ENCODE measurements around the gene SUN3.
"Not testable (repeated sequence)": the region's sequence is repeated elsewhere in the genome, so short reads cannot be mapped to it uniquely, and the experiment has no call there.

The SUN3 gene

GRCh38 chr7:47945261-47946015 lies 83.5 kb downstream of the SUN3 start:
- Histone ChIP-seq H3K27me3 (ENCODE audit: insufficient read depth, insufficient read length) (no peaks in the 10 kb centered on the region), H3K4me1 (ENCODE audit: insufficient read depth, insufficient read length) (peaks cover 7% of the 10 kb centered on the region), H3K9ac (ENCODE audit: insufficient read length, low read depth) (no peak overlapping the region), H3K4me3 (ENCODE audit: insufficient read length, low read depth) (no peak overlapping the region), H3K9me3 (ENCODE audit: insufficient read depth, low read length) (no peaks in the 10 kb centered on the region), H3K36me3 (ENCODE audit: insufficient read depth, insufficient read length, low read length) (no peaks in the 10 kb centered on the region)
- TF ChIP-seq YY1 (IDR thresholded peaks at IDR 0.05; ENCODE audit: insufficient read depth, insufficient read length), result no peak
- no peak for TF ChIP-seq ZNF274 (IDR thresholded peaks at IDR 0.05; ENCODE audit: low read depth, low read length)
- no peak for TF ChIP-seq SUZ12 (IDR thresholded peaks at IDR 0.05; ENCODE audit: extremely low read depth, insufficient read depth, insufficient read length)
- DNase-seq (ENCODE audit: low read depth, low spot score), result peak; percentile 66

- no peak for DNase-seq (ENCODE audit: low read depth, low spot score)
- no peaks in the 10 kb centered on the region for H3K9me3 ChIP-seq (ENCODE audit: insufficient read depth, low read length)
- no peaks in the 10 kb centered on the region for H3K27me3 ChIP-seq (ENCODE audit: insufficient read depth, insufficient read length)
- no peaks in the 10 kb centered on the region for H3K36me3 ChIP-seq (ENCODE audit: insufficient read depth, insufficient read length, low read length)
- TF ChIP-seq SUZ12 (IDR thresholded peaks at IDR 0.05; ENCODE audit: extremely low read depth, insufficient read depth, insufficient read length), result no peak
- no peak for TF ChIP-seq ZNF274 (IDR thresholded peaks at IDR 0.05; ENCODE audit: low read depth, low read length)
- no peak for TF ChIP-seq YY1 (IDR thresholded peaks at IDR 0.05; ENCODE audit: insufficient read depth, insufficient read length)
- no peak overlapping the region for H3K4me3 ChIP-seq (ENCODE audit: insufficient read length, low read depth)
- no peak overlapping the region for H3K9ac ChIP-seq (ENCODE audit: insufficient read length, low read depth)
- H3K4me1 ChIP-seq (ENCODE audit: insufficient read depth, insufficient read length), result peaks cover 4% of the 10 kb centered on the region
Observed at GRCh38 chr7:47944536-47945260, 84.2 kb downstream of the SUN3 start.

GRCh38 chr7:47943676-47944474 lies 85.0 kb downstream of the SUN3 start:
- Histone ChIP-seq H3K9me3 (ENCODE audit: insufficient read depth, low read length) (no peaks in the 10 kb centered on the region), H3K9ac (ENCODE audit: insufficient read length, low read depth) (no peak overlapping the region), H3K36me3 (ENCODE audit: insufficient read depth, insufficient read length, low read length) (no peaks in the 10 kb centered on the region), H3K4me3 (ENCODE audit: insufficient read length, low read depth) (no peak overlapping the region), H3K4me1 (ENCODE audit: insufficient read depth, insufficient read length) (peaks cover 4% of the 10 kb centered on the region), H3K27me3 (ENCODE audit: insufficient read depth, insufficient read length) (no peaks in the 10 kb centered on the region)
- TF ChIP-seq YY1 (IDR thresholded peaks at IDR 0.05; ENCODE audit: insufficient read depth, insufficient read length) (no peak), ZNF274 (IDR thresholded peaks at IDR 0.05; ENCODE audit: low read depth, low read length) (no peak), SUZ12 (IDR thresholded peaks at IDR 0.05; ENCODE audit: extremely low read depth, insufficient read depth, insufficient read length) (no peak)
- no peak for DNase-seq (ENCODE audit: low read depth, low spot score)

GRCh38 chr7:47942651-47943050 lies 86.3 kb downstream of the SUN3 start:
- H3K9ac ChIP-seq (ENCODE audit: insufficient read length, low read depth); H3K4me1 ChIP-seq (ENCODE audit: insufficient read depth, insufficient read length); H3K27me3 ChIP-seq (ENCODE audit: insufficient read depth, insufficient read length); DNase-seq (ENCODE audit: low read depth, low spot score); H3K9me3 ChIP-seq (ENCODE audit: insufficient read depth, low read length); H3K4me3 ChIP-seq (ENCODE audit: insufficient read length, low read depth); H3K36me3 ChIP-seq (ENCODE audit: insufficient read depth, insufficient read length, low read length): not testable (repeated sequence)

- TF ChIP-seq SUZ12 (IDR thresholded peaks at IDR 0.05; ENCODE audit: extremely low read depth, insufficient read depth, insufficient read length) (no peak), ZNF274 (IDR thresholded peaks at IDR 0.05; ENCODE audit: low read depth, low read length) (no peak), YY1 (IDR thresholded peaks at IDR 0.05; ENCODE audit: insufficient read depth, insufficient read length) (no peak)
- no peak for DNase-seq (ENCODE audit: low read depth, low spot score)
- Histone ChIP-seq H3K4me3 (ENCODE audit: insufficient read length, low read depth) (no peak overlapping the region), H3K4me1 (ENCODE audit: insufficient read depth, insufficient read length) (peaks cover 10% of the 10 kb centered on the region), H3K9me3 (ENCODE audit: insufficient read depth, low read length) (no peaks in the 10 kb centered on the region), H3K9ac (ENCODE audit: insufficient read length, low read depth) (peak overlapping the region; percentile 16), H3K36me3 (ENCODE audit: insufficient read depth, insufficient read length, low read length) (no peaks in the 10 kb centered on the region), H3K27me3 (ENCODE audit: insufficient read depth, insufficient read length) (no peaks in the 10 kb centered on the region)
Observed at GRCh38 chr7:47942132-47942531, 86.8 kb downstream of the SUN3 start.

- no peak for DNase-seq (ENCODE audit: low read depth, low spot score)
- Histone ChIP-seq H3K9me3 (ENCODE audit: insufficient read depth, low read length) (no peaks in the 10 kb centered on the region), H3K27me3 (ENCODE audit: insufficient read depth, insufficient read length) (no peaks in the 10 kb centered on the region), H3K36me3 (ENCODE audit: insufficient read depth, insufficient read length, low read length) (no peaks in the 10 kb centered on the region), H3K9ac (ENCODE audit: insufficient read length, low read depth) (no peak overlapping the region), H3K4me1 (ENCODE audit: insufficient read depth, insufficient read length) (peaks cover 10% of the 10 kb centered on the region), H3K4me3 (ENCODE audit: insufficient read length, low read depth) (no peak overlapping the region)
- no peak for TF ChIP-seq ZNF274 (IDR thresholded peaks at IDR 0.05; ENCODE audit: low read depth, low read length)
- TF ChIP-seq SUZ12 (IDR thresholded peaks at IDR 0.05; ENCODE audit: extremely low read depth, insufficient read depth, insufficient read length), result no peak
- no peak for TF ChIP-seq YY1 (IDR thresholded peaks at IDR 0.05; ENCODE audit: insufficient read depth, insufficient read length)
Observed at GRCh38 chr7:47941136-47941844, 87.6 kb downstream of the SUN3 start.

All from NT2/D1 (cell line).